HG03159 (cell line): ENCODE results near the gene DDX51.

Source experiments
- ATAC-seq: cut with Tn5 transposase; IDR thresholded peaks from one replicate; pipeline ENCODE4 v1.9.1; 2021; ENCODE audit warnings: mild to moderate bottlenecking, moderate library complexity; ENCODE audit not compliant: unreplicated experiment

The DDX51 gene

DNA sequence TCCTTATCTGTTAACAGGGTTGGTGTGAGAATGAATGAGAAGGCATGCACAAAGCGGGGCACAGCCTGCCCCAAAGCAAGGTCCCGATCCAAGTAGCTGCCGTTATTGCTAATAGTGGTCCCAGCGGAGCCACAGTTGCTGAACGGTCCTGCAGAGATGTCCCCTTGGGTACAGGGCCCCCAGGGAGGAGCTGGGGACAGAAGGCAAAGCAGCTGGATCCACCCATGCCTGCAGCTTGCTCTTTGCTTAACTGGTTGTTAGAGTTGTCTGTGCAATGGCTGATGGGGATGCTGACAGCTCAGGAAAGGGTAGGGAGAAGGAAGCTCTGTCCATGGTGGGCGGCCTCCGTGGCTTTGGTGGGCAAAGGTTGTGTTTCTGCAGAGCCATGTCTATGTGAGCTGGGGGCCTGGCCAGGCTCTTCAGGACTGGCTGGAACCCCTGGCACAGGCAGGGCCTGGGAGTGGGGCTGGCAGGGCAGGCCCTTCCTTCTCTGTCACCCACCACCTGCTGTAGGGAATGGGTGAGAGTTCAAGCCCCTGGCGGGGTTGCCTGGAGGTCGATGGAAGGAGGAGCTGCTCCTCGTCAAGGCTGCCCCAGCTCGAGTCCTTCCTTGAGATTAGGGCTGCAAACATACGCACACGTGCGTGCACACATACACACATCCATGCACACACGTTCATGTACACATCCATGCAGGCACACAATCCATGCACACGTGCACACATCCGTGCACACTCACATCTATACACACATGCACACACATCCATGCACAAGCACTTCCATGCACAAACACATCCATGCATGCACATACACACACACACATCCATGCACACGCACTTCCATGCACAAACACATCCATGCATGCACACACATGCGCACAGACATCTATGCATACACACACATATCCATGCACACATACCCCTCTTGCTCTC is 35.6 kb upstream of the DDX51 start:
- ATAC-seq, result no peak

GRCh38 chr12:132178801-132179401 is 34.8 kb upstream of the DDX51 start:
- no peak for ATAC-seq

- no peak for ATAC-seq
Measured at GRCh38 chr12:132178316-132178715, 34.2 kb upstream of the DDX51 start.

DNA sequence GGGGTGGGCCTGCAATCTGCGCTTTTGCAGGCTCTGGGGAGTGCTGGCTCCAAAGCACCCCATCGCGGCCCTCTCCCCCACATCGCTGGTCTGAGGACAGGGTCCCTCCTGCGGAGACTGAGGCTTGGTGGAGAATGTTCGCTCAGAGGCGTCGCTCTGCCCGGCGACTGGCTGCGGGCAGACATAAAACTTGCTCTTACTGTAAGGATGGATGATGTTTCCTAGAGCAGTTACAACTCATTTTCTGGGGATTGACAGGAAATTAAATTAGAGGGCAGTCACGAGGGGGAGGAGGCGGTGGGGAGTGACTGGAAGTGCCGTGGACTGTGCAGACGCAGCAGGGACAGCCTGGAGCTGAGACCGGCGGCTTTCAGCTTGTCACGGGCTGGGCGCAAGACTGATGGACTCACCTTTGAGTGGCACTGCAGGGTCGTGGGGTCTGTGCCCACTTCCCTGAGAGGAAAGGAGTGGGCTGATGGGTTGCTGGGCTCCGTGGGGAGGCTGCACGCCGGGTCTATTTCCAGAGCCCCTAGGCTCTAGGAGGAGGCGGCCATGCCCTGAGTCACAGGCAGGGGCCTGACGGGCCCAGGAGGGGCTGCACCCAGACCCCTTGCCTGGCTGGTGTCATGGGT is 32.9 kb upstream of the DDX51 start:
- no peak for ATAC-seq

DNA sequence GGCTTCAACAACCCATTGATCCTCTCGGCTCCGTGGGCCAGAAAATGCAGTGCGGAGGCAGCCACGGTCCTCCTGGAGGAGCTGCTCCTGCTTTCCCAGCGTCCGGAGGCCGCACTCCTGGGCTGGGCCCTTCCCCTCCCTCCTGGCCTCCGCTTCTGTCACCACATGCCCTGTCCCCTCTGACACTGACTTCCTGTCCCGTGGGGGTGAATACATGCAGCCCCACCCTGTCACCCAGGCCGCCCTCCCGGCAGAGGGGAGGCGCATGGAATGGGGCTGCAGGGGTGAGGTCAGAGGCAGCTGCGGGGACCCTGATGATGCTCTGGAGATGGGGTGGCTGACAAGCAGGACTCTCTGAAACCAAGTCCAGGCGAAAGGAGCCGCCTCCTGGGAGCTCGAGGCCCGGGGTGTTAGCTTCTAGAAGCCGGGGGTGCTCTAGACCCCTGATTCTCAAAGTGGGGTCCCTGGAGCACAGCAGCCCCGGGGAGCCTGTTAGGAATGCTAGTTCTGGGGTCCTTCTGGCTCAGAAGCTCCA is 32.3 kb upstream of the DDX51 start:
- no peak for ATAC-seq

- ATAC-seq, result no peak
Measured at GRCh38 chr12:132175496-132176384, 31.6 kb upstream of the DDX51 start.

- ATAC-seq, result no peak
Measured at GRCh38 chr12:132174839-132175490, 30.8 kb upstream of the DDX51 start.

- ATAC-seq, result no peak
Measured at GRCh38 chr12:132174015-132174838, 30.1 kb upstream of the DDX51 start.

GRCh38 chr12:132173135-132174014 is 29.3 kb upstream of the DDX51 start:
- no peak for ATAC-seq

DNA sequence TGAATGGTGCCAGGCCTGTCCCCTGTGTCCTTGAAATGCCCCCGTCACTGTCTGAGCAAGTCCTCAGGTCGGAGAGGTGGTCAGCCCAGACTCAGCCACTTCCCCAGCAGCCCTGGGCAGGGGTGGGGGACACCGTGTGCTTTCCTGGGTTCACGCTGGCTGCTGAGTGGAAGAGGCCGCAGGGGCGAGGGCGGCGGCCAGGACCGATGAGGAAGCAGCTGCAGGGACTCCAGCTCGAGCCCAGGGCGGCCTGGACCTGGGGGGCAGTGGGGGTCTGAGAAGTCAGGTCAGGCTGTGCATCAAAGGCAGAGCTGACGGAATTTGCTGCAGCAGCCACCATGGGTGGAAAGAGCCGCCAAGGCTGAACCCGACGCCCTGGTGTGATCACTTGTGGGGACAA is 28.5 kb upstream of the DDX51 start:
- ATAC-seq, result no peak

DNA sequence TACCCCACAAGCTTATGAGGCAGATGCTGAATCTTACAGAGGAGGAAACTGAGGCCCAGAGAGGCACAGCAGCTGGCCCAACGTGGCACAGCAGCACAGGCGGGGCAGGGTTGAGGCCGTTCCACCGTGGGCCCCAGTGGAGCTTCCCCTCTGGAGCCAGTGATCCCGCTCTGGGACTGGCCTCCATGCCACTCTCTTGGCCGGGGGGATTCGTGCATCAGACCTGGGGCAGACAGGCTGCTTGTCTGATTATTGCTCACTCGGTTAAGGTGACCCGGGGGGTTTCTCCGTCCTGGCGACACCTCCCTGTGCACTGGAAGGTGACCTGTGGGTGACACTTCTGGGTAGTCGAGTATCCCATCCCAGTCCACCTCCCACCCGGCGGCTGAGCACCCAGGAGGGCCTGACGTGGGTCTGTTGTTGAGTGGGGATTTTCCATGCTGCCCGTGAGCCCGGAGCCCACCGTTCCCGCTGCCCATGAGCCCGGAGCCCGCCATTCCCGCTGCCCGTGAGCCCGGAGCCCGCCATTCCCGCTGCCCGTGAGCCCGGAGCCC is 27.9 kb upstream of the DDX51 start:
- no peak for ATAC-seq

GRCh38 chr12:132171293-132171967 is 27.3 kb upstream of the DDX51 start:
- no peak for ATAC-seq

DNA sequence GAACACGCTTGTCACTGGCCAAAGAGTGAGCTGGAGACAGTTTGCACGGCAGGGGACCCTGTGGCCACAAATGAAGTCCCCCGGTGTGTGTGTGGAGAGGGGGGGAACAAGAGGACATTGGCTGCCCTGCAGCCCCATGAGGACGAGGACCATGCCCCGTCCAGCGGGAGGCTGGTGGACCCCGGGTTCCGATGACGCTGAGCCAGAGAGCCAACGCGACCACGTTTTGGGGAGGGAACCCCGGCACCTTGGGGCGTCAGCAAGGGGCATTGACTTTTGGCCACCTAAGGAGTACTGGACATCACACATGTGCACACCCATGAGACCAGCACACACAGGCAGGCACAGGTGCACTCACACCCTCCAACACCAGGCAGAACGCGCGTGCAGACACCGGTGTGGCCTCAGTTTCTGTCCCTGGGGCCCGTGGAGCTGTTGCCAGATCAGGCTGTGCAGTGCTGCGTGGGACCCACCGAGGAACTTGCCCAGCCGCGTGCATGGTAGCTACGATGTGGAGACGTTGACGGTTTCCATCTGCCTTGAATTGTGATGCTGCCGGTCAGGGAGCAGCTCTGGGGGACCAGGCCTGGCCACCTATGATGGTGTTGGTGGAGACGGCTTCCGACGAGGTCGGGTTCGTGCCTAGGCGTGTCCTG is 26.6 kb upstream of the DDX51 start:
- ATAC-seq, result no peak

GRCh38 chr12:132170094-132170636 is 26.0 kb upstream of the DDX51 start:
- ATAC-seq, result no peak

DNA sequence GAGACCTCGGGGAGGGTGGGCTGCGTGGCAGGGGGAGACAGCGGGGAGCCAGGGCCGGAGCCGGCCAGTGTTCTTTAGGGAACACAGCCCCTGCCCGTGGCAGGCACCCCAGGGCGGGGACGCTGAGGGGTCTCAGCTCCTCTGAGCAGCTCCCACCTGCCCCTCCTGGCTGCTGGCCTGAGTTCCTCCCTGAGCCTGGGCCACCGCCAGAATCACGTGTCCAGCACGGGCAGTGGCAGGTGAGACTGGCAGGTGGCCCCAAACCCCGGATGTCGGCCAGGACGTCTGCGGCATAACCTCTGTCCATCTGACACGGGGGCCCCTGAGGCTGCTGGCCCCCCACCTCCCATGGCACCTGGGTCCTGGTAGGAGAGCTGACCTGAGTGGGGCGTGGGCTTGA is 25.3 kb upstream of the DDX51 start:
- no peak for ATAC-seq

DNA sequence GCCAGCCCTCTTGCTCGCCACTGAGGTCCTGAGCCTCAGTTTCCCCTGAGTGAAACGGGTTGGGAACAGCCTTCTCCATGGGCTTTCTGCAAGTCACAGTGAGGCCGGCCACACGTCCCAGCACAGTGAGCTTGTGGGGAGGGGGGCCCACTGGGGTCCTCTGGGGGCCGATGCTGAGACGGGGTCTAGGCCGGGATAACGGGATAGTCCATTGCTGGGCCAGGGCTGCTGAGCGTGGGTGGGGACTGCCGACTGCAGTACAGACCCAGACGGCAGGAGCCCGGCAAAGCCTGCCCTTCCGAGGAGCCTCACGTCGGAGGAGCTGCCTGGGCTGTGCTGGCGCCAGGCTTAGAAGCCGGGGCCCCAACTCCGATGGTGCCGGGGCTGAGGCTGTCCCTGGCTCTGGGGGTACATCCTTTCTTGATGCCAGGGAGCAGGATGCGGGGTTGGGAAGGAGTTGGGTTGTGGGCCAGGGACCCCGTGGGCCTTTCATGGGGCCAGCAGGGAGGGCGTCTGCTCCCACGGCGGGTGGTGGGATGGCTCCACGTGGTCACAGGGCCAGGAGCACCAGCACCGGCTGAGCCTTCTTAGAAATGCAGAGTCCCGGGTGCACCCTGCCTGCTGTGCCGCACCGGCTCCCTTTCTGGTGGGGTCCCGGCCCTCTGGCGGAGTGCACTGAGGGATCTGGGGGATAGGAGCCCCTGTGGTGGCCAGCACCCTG is 24.4 kb upstream of the DDX51 start:
- no peak for ATAC-seq
